H9 (cell line): ENCODE data around the gene CACNA1D. TPM values are rescaled to one million over a fixed set of nuclear protein-coding genes. Genes with fewer than 3 reads are reported as not detected.

Experiments
- DNase-seq: peaks from one replicate; pipeline ENCODE4 v3.0.0-alpha.2; 2017
- H2AFZ ChIP-seq: one replicate; pipeline ENCODE4 v1.6.1; 2013; ENCODE audit warnings: mild to moderate bottlenecking, low read length, control low read depth, moderate library complexity
- H2AK5ac ChIP-seq: 2 replicates; pipeline ENCODE4 v1.6.1; 2013; ENCODE audit warnings: low read length, control low read depth, mixed read lengths; ENCODE audit not compliant: insufficient read length
- H2BK120ac ChIP-seq: one replicate; pipeline ENCODE4 v1.6.1; 2013; ENCODE audit warnings: low read depth, mild to moderate bottlenecking, low read length, control low read depth, inconsistent platforms; ENCODE audit not compliant: poor library complexity, severe bottlenecking
- H2BK12ac ChIP-seq: 2 replicates; pipeline ENCODE4 v1.6.1; 2013; ENCODE audit warnings: low read length, control low read depth, mixed read lengths, low read depth; ENCODE audit not compliant: insufficient read length
- H2BK15ac ChIP-seq: 2 replicates; pipeline ENCODE4 v1.6.1; 2013; ENCODE audit warnings: low read depth, low read length, control low read depth
- H2BK20ac ChIP-seq: one replicate; pipeline ENCODE4 v1.6.1; 2013; ENCODE audit warnings: low read depth, mild to moderate bottlenecking, low read length, control low read depth, inconsistent platforms; ENCODE audit not compliant: poor library complexity, severe bottlenecking
- H2BK5ac ChIP-seq: 2 replicates; pipeline ENCODE4 v1.6.1; 2013; ENCODE audit warnings: low read length, control low read depth, mixed read lengths; ENCODE audit not compliant: insufficient read length
- H3K14ac ChIP-seq: 2 replicates; pipeline ENCODE4 v1.6.1; 2013; ENCODE audit warnings: low read length, control low read depth; ENCODE audit not compliant: insufficient read depth
- H3K18ac ChIP-seq: 2 replicates; pipeline ENCODE4 v1.6.1; 2013; ENCODE audit warnings: low read depth, mild to moderate bottlenecking, mixed read lengths, low read length, control low read depth; ENCODE audit not compliant: insufficient read length
- H3K23ac ChIP-seq: 2 replicates; pipeline ENCODE4 v1.6.1; 2013; ENCODE audit warnings: low read length, control low read depth, mixed read lengths, low read depth; ENCODE audit not compliant: insufficient read length
- H3K23me2 ChIP-seq: 2 replicates; pipeline ENCODE4 v1.6.1; 2013; ENCODE audit warnings: low read depth, mild to moderate bottlenecking, mixed read lengths, low read length, control low read depth; ENCODE audit not compliant: insufficient read length, poor library complexity, severe bottlenecking
- H3K27ac ChIP-seq: 2 replicates; pipeline ENCODE4 v1.5.1; 2013; ENCODE audit warnings: low read length, control low read depth, mixed read lengths, low read depth; ENCODE audit not compliant: insufficient read length
- H3K27me3 ChIP-seq: 2 replicates; pipeline ENCODE4 v1.6.1; 2013; ENCODE audit warnings: low read length, control low read depth, inconsistent platforms; ENCODE audit not compliant: insufficient read depth
- H3K4ac ChIP-seq: 2 replicates; pipeline ENCODE4 v1.6.1; 2013; ENCODE audit warnings: low read depth, mild to moderate bottlenecking, control low read depth, inconsistent platforms, low read length, moderate library complexity
- H3K4me1 ChIP-seq: 2 replicates; pipeline ENCODE4 v1.6.1; 2013; ENCODE audit warnings: low read length, control low read depth, inconsistent platforms; ENCODE audit not compliant: insufficient read depth
- H3K4me2 ChIP-seq: 2 replicates; pipeline ENCODE4 v1.6.1; 2013; ENCODE audit warnings: low read length, control low read depth, mixed read lengths; ENCODE audit not compliant: insufficient read length, insufficient read depth
- H3K56ac ChIP-seq: 2 replicates; pipeline ENCODE4 v1.6.1; 2013; ENCODE audit warnings: low read depth, mild to moderate bottlenecking, mixed read lengths, low read length, control low read depth; ENCODE audit not compliant: insufficient read length
- H3K79me1 ChIP-seq: 2 replicates; pipeline ENCODE4 v1.6.1; 2013; ENCODE audit warnings: low read depth, mild to moderate bottlenecking, moderate library complexity, low read length, control low read depth, inconsistent platforms; ENCODE audit not compliant: insufficient read depth, poor library complexity, severe bottlenecking
- H3K79me2 ChIP-seq: 2 replicates; pipeline ENCODE4 v1.6.1; 2013; ENCODE audit warnings: low read length, control low read depth, inconsistent platforms; ENCODE audit not compliant: insufficient read depth
- H3K9ac ChIP-seq: 2 replicates; pipeline ENCODE4 v1.6.1; 2013; ENCODE audit warnings: low read length, control low read depth, mixed read lengths; ENCODE audit not compliant: insufficient read length; ENCODE audit errors: extremely low read depth
- H3K9me3 ChIP-seq: one replicate; pipeline ENCODE4 v1.6.1; 2013; ENCODE audit warnings: low read depth, low read length, inconsistent platforms; ENCODE audit not compliant: control insufficient read depth
- H3T11ph ChIP-seq: one replicate; pipeline ENCODE4 v1.6.1; 2013; ENCODE audit warnings: mild to moderate bottlenecking, low read length, control low read depth, inconsistent platforms
- H4K20me1 ChIP-seq: one replicate; pipeline ENCODE4 v1.6.1; 2013; ENCODE audit not compliant: control insufficient read depth, insufficient read length, insufficient read depth
- H4K5ac ChIP-seq: 2 replicates; pipeline ENCODE4 v1.6.1; 2013; ENCODE audit warnings: low read depth, mild to moderate bottlenecking, mixed read lengths, low read length, control low read depth; ENCODE audit not compliant: insufficient read length
- H4K8ac ChIP-seq: replicated peaks from 2 replicates; pipeline ENCODE4 v1.6.1; 2013; ENCODE audit warnings: low read length, control low read depth, mixed read lengths, low read depth; ENCODE audit not compliant: insufficient read length
- H4K91ac ChIP-seq: 2 replicates; pipeline ENCODE4 v1.6.1; 2013; ENCODE audit warnings: low read depth, mild to moderate bottlenecking, moderate library complexity, mixed read lengths, low read length, control low read depth; ENCODE audit not compliant: insufficient read length
- H3K27ac Mint-ChIP-seq, 3 experiments: 2 replicates in 2 of 3; 3 replicates in 1 of 3; pipeline ENCODE4 v1.8.0; 2020 to 2021; ENCODE audit warnings: mixed read lengths in 3 of 3, mild to moderate bottlenecking in 1 of 3, moderate library complexity in 1 of 3
- H3K27me3 Mint-ChIP-seq: 2 replicates; pipeline ENCODE4 v1.8.0; 2021; ENCODE audit warnings: low read depth, mild to moderate bottlenecking, moderate library complexity, mixed read lengths
- H3K36me3 Mint-ChIP-seq, 3 experiments: 2 replicates in 2 of 3; 3 replicates in 1 of 3; pipeline ENCODE4 v1.8.0; 2020 to 2021; ENCODE audit warnings: low read depth in 3 of 3, mixed read lengths in 3 of 3; ENCODE audit not compliant: insufficient read depth in 1 of 3
- H3K4me1 Mint-ChIP-seq, 2 experiments: 2 replicates each; pipeline ENCODE4 v1.8.0; 2020; ENCODE audit warnings: mixed read lengths in 2 of 2
- H3K4me3 Mint-ChIP-seq, 2 experiments: 2 replicates in 1 of 2; 3 replicates in 1 of 2; pipeline ENCODE4 v1.8.0; 2020 to 2021; ENCODE audit warnings: mild to moderate bottlenecking in 2 of 2, mixed read lengths in 2 of 2, moderate library complexity in 1 of 2
- H3K9me3 Mint-ChIP-seq, 2 experiments: 2 replicates in 1 of 2; 3 replicates in 1 of 2; pipeline ENCODE4 v1.8.0; 2020; ENCODE audit warnings: mild to moderate bottlenecking in 2 of 2, mixed read lengths in 2 of 2, moderate library complexity in 1 of 2
- CTCF ChIP-seq: fragments of 200-600 bp; sonication (generic); conservative IDR thresholded peaks from 3 replicates; pipeline ENCODE4 v1.8.0; 2021; ENCODE audit warnings: antibody characterized with exemption, mild to moderate bottlenecking
- WGBS: extraction: QIAGEN DNeasy Blood & Tissue Kit; methylation state at CpG from one replicate; pipeline ENCODE4 v1.1.7; 2013; ENCODE audit warnings: missing lambda C conversion rate, low lambda C conversion rate, mixed read lengths; ENCODE audit not compliant: insufficient read length; ENCODE audit errors: extremely low coverage; 5-methylcytosine and 5-hydroxymethylcytosine counted together
- total RNA-seq: library from RNA; stranded (reverse); gene quantifications from 2 replicates; pipeline ENCODE4 v1.2.1, GENCODE V29; 2021

The CACNA1D gene
- total RNA-seq, 1 experiment from 2014 or later = 3.5 TPM

GRCh38 chr3:53491276-53491675 is 3.1 kb upstream of the CACNA1D start:
- no peak overlapping the region for H2BK15ac ChIP-seq
- no peaks in the 10 kb centered on the region for H3K4me1 ChIP-seq
- no peak overlapping the region for H4K5ac ChIP-seq
- WGBS = no CpG with 5 or more reads among the region's 6 CpGs
- Mint-ChIP-seq H3K36me3 (no peaks in the 10 kb centered on the region), H3K9me3 (no peaks in the 10 kb centered on the region), H3K4me1 (peaks cover 9 to 21% of the 10 kb centered on the region in 2 experiments), H3K4me3 (no peak overlapping the region), H3K27me3 (peaks cover 75% of the 10 kb centered on the region), H3K27ac (no peak overlapping the region)
- no peak overlapping the region for H2AK5ac ChIP-seq
- peaks cover 12% of the 10 kb centered on the region for H3K23me2 ChIP-seq
- no peaks in the 10 kb centered on the region for H3K79me1 ChIP-seq
- no peak overlapping the region for H3K27ac ChIP-seq
- no peak overlapping the region for H3K9ac ChIP-seq
- peaks cover 14% of the 10 kb centered on the region for H3K27me3 ChIP-seq
- no peaks in the 10 kb centered on the region for H4K20me1 ChIP-seq
- H2BK20ac ChIP-seq = no peak overlapping the region
- no peak overlapping the region for H3K56ac ChIP-seq
- no peak overlapping the region for H4K8ac ChIP-seq
- no peak overlapping the region for H4K91ac ChIP-seq
- no peak overlapping the region for H2BK5ac ChIP-seq
- no peak overlapping the region for H2BK120ac ChIP-seq
- no peaks in the 10 kb centered on the region for H3K9me3 ChIP-seq
- no peak for TF ChIP-seq CTCF
- H2AFZ ChIP-seq = no peak overlapping the region
- no peak overlapping the region for H3K4me2 ChIP-seq
- H3K4ac ChIP-seq = no peak overlapping the region
- H3K14ac ChIP-seq = no peak overlapping the region
- no peak for DNase-seq
- H3T11ph ChIP-seq = no peak overlapping the region
- H2BK12ac ChIP-seq = no peak overlapping the region
- H3K79me2 ChIP-seq = no peaks in the 10 kb centered on the region
- no peak overlapping the region for H3K23ac ChIP-seq
- no peak overlapping the region for H3K18ac ChIP-seq
